NCI-H187 treated with DMSO at 0.1 percent for 48 hours (cell line): ENCODE measurements around the gene GABRA1.
A peak's percentile ranks its signal among the peaks of the same experiment; 100 is the strongest.

ENCODE experiments used
- DNase-seq: peaks from one replicate; lab custom pipeline; 2025; lab: John Stamatoyannopoulos, UW

Gene GABRA1

GRCh38 chr5:161847941-161848391, at the start of gene GABRA1:
Gene GABRA1 (plus strand): TSS chr5:161848120. CDS start chr5:161850811, 2,691 bp downstream.
- DNase-seq = no peak

DNA sequence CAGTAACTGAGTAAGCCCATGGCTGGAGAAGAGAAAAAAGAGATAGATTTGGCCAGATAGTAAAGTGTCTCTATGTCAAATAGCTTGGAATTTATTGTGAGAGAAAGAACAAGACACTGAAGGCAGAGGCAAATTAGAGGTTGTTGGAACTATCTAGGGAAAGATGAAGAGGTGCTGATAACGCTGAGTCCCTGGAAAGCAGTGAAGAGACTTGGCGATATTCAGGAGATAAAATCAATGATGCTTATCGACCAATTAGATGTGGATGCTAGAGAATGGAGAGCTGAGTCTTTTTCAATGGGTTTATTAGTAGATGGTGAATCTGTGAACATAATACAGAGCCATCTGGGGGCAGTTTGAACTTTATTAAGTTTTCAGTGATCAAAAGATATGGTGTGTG, 48.6 kb upstream of the GABRA1 start:
- DNase-seq = no peak

DNA sequence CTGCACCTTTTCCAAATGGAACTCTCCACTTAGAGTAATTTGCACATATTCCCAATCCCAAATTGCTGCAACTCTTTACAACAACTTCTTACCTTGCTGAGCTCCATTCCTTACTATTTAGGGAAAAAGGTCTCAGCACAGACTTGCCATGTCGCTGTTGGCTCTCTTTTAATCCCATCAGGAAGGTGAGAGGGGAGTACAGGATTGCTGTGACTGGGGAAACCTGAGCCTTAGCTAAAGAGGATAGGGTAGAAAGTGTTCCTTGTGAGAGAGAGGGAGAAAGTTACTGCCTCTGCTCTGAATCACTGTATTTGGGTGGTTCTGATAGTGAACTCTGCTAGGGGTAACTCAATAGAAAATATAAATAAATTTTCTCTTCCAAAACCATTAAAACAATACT, 43.7 kb upstream of the GABRA1 start:
- no peak for DNase-seq

GRCh38 chr5:161846746-161847145, 1.2 kb upstream of the GABRA1 start:
- no peak for DNase-seq

DNA sequence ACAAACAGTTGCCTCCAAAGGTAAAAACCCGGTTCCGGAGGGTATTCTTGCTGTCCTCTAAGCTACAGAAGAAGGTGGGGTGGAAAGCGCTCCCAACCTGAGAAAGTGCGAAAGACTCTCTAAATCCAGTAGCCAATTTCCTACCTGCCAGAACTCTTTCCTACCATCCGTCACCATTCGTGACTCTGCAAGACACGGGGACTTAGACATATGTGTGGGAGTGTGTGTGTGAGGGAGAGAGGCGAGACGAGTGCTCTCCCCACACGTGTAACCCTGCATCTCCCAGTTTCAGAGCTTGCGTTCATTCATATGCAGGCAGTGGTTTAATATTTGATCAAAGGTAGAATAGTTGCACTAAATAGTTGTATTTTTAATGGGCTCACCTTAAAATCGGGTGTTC, 473 bp upstream of the GABRA1 start:
- DNase-seq = no peak

DNA sequence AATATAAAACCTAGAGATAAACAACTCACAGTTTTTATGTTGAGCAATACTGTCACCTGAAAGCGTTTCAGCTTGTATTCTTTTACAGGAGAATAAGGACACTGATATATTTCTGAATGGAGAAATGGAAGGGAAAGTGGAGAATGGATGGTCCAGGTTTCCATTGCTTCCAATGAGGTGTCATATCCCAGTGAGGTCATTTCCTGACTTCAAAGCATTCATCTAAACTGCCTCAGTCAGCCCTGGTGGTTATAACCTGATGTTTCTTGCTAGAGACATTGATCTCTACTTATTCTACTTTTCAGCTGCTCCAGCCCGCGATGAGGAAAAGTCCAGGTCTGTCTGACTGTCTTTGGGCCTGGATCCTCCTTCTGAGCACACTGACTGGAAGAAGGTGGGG, 2.6 kb downstream of the GABRA1 start:
- no peak for DNase-seq

- DNase-seq = no peak
Observed at GRCh38 chr5:161851691-161852299, 3.9 kb downstream of the GABRA1 start.

DNA sequence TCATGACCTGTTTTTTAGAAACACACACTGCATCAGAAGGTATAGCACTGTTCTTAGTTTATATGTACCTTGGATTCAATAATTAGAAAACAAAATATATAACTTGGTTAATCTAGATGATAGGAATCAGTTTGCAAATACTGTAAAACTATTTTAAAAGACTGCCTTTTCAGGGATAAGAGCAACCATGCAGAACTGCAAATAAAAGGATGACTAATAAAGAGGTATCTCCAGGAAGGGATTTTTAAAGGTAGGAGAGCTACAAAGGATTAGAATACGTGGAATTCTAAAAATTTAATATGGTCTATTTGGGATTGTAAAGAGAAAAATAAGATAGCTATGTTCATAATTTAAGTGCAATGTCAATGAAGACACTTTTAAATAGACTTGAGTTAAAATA, 9.4 kb downstream of the GABRA1 start:
- no peak for DNase-seq

DNA sequence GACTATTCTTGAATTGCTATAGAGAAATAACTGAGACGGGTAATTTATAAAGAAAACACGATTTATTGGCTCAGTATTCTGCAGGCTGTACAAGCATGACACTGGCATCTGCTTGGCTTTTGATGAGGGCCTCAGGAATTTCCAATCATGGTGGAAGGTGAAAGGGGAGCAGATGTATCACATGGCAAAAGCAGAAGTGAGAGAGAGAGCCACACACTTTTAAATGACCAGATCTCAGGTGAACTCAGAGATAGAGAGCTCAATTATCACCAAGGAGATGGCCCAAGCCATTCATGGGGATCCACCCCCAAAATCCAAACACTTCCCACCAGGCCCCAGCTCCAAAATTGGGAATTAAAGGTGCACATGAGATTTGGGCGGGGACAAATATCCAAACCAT, 15.3 kb downstream of the GABRA1 start:
- DNase-seq = no peak

DNA sequence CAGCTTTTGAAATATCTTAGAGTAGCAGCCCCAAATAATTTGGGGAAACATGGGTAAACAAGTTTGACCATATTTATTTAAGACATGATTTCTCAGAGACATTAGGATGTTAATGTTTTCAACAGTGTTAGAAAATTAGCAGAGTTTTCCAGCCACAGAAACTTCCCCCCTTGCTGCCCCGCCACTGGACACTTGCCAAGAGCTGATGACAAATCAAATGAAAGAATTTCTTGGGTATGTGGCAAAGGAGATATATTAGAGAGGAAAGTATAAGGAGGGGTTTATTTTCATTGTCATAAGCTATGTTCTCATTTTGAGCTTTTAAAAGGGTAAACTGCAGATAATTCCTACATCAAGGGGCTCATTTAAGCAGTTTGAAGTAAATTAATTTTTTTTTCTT, 15.9 kb downstream of the GABRA1 start:
- DNase-seq = no peak

DNA sequence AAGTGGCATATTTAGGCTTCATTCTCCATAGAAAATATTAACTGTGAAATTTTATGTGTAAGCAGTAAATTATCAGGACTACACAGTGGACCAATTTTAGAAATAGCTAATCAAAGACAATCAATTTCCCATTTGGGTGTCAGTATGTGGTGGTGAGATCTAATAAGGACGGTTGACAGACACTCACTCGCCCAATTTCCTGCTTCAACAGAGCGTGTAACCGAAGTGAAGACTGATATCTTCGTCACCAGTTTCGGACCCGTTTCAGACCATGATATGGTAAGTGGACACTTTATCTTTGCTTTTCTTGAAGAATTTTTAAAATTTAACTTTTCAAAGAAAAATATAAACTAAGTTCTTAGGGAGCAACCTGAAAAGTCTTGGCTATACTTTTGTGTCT, 17.6 kb downstream of the GABRA1 start:
- peak; percentile 44 for DNase-seq

- DNase-seq = no peak
Observed at GRCh38 chr5:161889971-161890370, 42.1 kb downstream of the GABRA1 start.

- DNase-seq = no peak
Observed at GRCh38 chr5:161895514-161895913, 47.6 kb downstream of the GABRA1 start.

- no peak for DNase-seq
Observed at GRCh38 chr5:161897033-161897432, 49.1 kb downstream of the GABRA1 start.

DNA sequence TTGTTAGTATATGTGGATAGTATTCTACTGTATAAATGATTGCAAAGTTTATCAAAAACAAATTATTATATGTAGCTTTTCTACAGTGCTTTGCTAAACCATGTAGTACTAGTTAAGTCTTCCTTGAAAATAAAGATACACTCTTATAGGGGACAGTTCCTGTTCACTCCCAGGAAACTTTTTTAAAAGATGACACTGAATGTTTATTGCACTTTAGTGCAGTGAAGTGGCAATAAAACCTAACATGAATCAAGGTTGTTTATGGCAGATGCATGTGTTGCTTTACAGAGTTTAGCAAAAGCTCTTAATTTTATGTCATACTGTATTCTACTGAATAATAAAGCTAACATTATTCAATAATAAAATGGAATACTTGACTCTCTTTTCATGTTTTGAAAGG, 51.7 kb downstream of the GABRA1 start:
- no peak for DNase-seq

DNA sequence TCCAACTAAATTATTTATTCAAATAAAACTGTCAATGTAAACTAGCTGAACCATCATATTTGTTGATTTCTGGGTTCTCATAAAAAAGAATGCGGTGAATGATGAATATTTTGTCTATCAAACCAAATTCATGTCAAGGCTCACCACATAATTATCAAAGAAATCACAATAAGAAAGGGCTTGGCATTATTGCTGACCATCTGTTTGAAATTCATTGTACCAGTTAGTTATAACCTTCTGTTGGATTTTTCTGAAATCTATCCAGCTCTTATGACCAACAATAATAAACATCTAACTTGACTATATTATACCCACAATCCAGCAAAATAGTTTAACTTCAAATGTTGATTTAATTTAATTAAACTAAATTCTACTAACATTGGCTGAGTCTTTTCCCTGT, 53.1 kb downstream of the GABRA1 start:
- no peak for DNase-seq

DNA sequence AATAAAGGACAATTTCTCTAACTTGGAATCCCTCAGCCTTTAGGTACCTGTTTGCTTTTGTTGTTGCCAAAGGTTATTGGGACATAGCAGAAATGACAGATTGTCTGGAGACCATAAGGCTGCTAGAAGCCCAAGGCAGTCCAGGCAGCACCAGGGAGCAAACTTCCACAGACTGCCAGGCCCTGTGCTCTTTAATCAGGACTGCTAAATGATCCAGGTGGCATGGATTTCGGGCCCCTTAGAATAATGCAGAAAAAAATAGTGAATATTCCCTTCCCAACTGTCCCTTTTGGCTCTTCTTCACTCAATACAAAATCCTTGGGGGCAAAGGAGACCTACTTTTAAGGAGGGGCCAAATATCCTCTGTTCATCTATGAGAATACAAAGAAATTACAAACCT, 73.9 kb downstream of the GABRA1 start:
- no peak for DNase-seq

- no peak for DNase-seq
Observed at GRCh38 chr5:161924270-161924669, 76.3 kb downstream of the GABRA1 start.

DNA sequence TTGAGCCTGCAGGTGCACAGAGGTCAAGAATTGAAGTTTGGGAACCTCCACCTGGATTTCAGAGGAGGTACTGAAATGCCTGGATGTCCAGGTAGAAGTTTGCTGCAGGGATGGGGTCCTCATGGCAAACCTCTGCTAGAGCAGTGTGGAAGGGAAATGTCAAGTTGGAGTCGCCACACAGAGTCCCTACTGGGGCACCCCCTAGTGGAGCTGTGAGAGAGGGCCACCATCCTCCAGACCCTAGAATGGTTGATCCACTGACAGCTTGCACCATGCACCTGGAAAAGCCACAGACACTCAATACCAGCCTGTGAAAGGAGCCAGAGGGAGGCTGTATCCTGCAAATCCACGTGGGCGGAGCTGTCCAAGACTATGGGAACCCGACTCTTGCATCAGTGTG, 78.0 kb downstream of the GABRA1 start:
- no peak for DNase-seq

- DNase-seq = no peak
Observed at GRCh38 chr5:161934486-161934885, 86.6 kb downstream of the GABRA1 start.

- no peak for DNase-seq
Observed at GRCh38 chr5:161944974-161945373, 97.1 kb downstream of the GABRA1 start.

DNA sequence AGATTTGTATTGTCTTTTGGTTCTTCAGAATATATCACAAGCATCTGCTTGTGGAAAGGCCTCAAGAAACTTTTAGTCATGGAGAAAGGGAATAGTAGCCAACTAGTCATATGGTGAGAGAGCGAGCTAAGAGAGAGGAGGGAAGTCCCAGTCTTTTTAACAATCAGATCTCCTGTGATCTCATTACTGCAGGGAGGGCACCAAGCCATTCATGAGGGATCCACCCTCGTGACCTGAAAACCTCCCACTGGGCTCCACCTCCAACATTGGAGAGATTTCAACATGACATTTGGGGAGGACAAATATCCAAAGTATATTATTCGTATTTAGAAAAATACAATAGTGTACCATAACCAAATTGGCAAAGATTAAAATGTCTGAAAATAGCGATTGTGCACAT, 99.0 kb downstream of the GABRA1 start:
- DNase-seq = no peak
